NCI-H1930 (cell line): Measurements from ENCODE around the gene SFT2D1.
"Not testable (repeated sequence)": the region's sequence is repeated elsewhere in the genome, so short reads cannot be mapped to it uniquely, and the experiment has no call there.

Source experiments
- DNase-seq, 2 experiments: peaks; one replicate each; lab custom pipeline; 2025; lab: John Stamatoyannopoulos, UW

The SFT2D1 gene

DNA sequence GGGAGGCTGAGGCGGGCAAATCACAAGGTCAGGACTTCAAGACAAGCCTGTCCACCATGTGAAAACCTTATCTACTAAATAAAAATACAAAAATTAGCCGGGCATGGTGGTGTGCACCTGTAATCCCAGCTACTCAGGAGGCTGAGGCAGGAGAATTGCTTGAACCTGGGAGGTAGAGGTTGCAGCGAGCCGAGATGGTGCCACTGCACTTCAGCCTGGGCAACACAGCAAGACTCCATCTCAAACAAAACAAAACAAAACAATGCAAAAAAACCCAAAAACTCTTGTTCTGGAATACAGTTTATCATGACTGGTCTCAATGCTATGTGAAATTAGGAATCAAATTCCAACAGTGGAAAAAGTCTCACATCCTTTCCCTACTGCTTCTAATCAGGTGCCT lies 20.1 kb upstream of the SFT2D1 start:
- DNase-seq: not testable (repeated sequence)

- DNase-seq: no peak
Measured at GRCh38 chr6:166361077-166361429, 18.7 kb upstream of the SFT2D1 start.

- no peak for DNase-seq
Measured at GRCh38 chr6:166360243-166361076, 18.1 kb upstream of the SFT2D1 start.

DNA sequence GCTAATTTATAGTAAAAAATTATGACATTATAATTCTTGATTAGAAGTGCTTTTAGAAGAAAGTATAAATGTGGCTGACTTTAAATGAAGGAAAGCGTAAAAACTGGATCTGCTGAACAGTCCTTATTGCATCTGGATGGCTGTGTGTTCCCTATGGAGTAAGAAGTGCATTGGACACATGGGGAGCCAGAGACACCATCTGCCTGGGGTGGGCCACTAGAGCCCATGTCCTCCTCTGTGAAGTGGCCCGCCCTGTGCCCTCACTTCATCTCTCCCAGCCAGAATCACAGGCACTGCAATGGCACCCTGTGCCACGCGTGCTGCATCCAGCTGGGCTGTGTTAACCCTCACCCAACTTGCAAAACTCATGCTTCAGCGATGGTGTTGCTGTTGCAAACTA lies 13.2 kb upstream of the SFT2D1 start:
- DNase-seq: no peak

GRCh38 chr6:166354965-166355364 lies 12.6 kb upstream of the SFT2D1 start:
- no peak for DNase-seq

GRCh38 chr6:166354143-166354542 lies 11.8 kb upstream of the SFT2D1 start:
- DNase-seq: no peak

DNA sequence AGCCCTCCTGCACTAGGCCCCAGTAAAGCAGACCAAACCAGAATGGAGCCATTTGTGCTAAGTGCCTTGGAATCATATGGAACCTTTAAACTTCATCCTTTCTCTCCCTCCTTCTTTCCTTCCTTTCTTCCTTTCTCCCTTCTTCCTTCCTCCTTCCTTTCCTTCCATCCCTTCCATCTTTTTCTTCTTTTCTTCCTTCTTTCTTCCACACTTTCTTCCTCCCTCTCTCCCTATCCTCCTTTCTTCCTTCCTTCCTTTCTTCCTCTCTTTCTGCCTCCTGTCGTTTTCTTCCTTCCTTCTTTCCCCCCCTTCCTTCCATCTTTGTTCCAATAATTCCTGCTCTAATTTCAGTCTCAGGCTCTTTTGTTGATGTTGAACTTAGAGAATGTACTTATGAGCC lies 11.2 kb upstream of the SFT2D1 start:
- no peak for DNase-seq

- DNase-seq: no peak
Measured at GRCh38 chr6:166352923-166353322, 10.6 kb upstream of the SFT2D1 start.

GRCh38 chr6:166351715-166352285 lies 9.5 kb upstream of the SFT2D1 start:
- no peak for DNase-seq

GRCh38 chr6:166348305-166348949 lies 6.1 kb upstream of the SFT2D1 start:
- no peak for DNase-seq

GRCh38 chr6:166346965-166347364 lies 4.6 kb upstream of the SFT2D1 start:
- no peak for DNase-seq

DNA sequence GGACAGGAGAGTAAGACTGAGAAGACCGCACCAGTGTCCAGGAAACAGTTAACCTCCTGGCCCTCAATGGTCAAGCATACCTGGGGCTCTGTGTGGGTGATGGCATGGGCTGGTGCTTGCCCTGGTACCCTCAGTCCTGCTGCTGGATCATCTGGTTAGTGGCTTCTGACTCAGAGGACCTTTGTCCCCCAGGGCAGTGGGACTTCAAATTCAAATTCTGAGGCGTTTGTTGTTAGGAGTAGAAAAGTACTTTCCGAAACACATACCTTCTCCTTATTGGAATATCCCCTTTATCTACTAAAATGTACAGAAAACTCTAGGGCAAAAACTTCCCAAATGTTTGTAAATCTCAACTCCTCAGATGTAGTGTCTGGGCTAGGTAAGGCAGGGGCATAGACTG lies 4.1 kb upstream of the SFT2D1 start:
- DNase-seq: no peak

DNA sequence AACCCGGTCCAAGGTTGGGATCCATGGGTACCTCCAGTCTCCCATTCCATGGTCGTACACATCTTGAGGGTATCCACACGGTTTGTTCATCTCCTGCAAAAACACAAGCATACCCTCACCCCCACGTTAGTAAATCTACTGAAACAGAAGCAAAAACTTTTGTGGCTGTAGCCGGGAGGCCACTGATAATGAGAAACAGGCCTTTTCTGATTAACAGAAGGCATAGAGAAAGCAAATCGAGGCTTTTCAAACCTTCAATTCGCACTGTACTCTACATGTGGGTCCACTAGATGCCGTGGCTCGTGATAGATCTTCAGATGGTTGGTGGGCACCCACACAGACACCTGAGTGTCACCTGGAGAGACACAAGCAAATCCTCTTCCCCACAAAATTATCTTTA lies 3.3 kb upstream of the SFT2D1 start:
- DNase-seq: not testable (repeated sequence)

DNA sequence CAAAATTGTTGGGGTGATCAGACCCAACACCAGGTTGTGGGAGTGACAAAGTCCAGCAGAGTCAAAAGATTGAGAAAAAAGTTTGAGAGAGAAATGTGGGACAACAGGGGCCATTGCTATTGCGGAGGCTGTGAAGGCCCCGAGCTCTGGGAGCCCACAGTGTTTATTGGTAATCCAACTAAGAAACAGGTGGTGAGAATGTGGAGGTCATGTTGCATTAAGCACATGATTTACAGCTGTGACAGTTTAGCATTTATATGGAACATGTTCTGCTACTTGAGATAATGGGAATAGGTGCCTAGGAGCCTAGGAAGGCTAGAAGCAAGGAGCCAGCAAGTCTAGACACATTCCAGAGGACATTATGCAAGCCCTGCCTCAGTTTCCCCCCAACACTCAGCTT lies 2.6 kb upstream of the SFT2D1 start:
- not testable (repeated sequence) for DNase-seq

GRCh38 chr6:166344240-166344639 lies 1.9 kb upstream of the SFT2D1 start:
- DNase-seq: no peak

GRCh38 chr6:166343150-166343487 lies 774 bp upstream of the SFT2D1 start:
- DNase-seq: no peak

DNA sequence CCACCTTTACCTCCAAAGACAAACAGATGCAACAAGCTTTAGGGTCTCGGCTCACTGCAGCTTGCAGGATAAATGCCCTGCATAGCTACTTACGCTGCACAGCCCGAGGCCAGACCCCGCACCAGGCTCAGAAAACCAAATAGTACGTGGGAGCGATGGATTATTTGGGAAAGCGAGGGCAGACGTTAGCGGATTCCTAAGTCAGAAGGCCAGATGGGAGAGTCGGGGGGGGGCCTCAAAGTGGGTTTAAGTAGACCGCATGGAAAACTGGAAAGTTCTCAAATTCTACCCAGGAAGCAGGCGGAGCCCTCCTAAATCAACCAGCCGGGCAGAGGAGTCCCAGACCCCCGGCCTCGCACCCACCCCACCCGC lies 382 bp downstream of the SFT2D1 start:
- no peak for DNase-seq

GRCh38 chr6:166341464-166341863 lies 881 bp downstream of the SFT2D1 start:
- DNase-seq: no peak

DNA sequence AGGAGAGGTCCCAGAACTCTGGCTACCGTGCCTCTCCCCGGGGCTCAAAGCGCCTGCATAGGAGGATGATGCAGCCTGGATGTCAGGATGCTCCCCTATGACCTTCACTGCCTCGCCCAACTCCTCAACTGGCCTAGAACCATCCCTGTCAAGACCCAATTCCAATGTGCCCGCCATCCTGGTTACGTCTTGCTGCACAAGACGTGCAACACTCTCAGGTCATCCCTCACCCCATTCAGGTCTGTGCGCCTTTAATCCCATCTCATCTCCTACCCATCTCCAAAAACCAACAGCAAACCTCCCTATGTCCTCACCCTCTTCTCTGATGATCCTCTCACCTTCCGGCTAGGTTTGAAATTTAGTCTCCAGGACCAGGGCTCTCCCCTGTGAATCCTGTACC lies 3.5 kb downstream of the SFT2D1 start:
- DNase-seq: no peak

GRCh38 chr6:166336847-166337246 lies 5.5 kb downstream of the SFT2D1 start:
- DNase-seq: no peak

DNA sequence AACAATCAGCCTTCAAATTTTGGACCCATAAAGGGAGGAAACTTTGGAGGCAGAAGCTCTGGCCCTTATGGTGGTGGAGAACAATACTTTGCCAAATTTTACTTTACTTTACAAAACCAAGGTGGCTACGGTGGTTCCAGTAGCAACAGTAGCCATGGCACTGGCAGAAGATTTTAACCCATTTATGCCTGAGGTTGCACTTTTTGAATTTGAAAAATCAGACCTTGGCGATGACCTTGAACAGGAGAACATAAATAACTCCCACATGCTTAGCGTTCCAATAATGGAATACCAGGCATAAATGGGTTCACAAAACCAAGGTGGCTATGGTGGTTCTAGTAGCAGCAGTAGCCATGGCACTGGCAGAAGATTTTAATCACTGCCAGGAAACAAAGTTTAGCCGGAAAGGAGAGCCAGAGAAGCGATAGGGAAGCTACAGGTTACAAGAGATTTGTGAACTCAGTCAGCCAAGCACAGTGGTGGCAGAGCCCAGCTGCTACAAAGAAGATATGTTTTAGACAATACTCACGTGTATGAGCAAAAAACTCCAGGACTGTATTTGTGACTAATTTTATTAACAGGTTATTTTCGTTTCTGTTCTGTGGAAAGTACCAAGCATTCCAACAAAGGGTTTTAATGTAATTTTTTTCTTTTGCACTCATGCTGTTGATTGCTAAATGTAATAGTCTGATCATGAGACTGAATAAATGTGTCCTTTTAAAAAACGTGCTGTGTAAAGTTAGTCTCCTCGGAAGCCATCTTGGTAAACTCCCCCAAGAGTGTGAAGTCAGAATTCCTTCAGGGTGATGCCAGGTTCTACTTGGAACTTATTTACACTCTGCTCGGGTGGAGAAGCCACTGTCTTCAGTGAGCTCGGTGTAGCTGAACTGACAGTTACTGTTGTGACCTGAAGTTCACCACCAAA lies 6.7 kb downstream of the SFT2D1 start:
- no peak for DNase-seq

DNA sequence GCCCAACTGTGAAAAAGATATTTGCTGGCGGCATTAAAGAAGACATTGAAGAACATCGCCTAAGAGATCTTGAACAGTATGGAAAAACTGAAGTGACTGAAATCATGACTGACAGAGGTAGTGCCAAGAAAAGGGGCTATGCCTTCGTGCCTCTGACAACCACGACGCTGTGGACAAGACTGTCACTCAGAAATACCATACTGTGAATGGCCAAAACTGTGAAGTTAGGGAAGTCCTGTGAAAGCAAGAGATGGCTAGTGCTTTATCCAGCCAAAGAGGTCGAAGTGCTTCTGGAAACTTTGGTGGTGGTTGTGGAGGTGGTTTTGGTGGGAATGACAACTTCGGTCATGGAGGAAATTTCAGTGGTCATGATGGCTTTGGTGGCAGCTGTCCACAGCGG lies 7.5 kb downstream of the SFT2D1 start:
- no peak for DNase-seq
